HepG2 (cell line): ENCODE data around the gene NACAD. TPM values are rescaled to one million over a fixed set of nuclear protein-coding genes. Genes with fewer than 3 reads are reported as not detected.

Experiments
- ATAC-seq: fragments of 200-7000 bp; cut with Tn5 transposase; 3 replicates; pipeline ENCODE4 v1.9.1; 2020; ENCODE audit warnings: mild to moderate bottlenecking, moderate library complexity
- BruUV-seq: library from RNA; stranded (reverse); fragments of 400-500 nt; replicated peaks from 2 replicates; lab custom pipeline; 2021; lab: Mats Ljungman, UMichigan
- CTCF ChIA-PET: fragments of 300-600 bp; formaldehyde crosslinking; extraction: SDS; loops from one replicate; lab custom pipeline; 2021; ENCODE audit warnings: low total read pairs, inconsistent platforms, low intra/inter-chr PET ratio; lab: Yijun Ruan, JAX
- POLR2A ChIA-PET: fragments of 350-600 bp; sonication (Branson Sonifier 250); formaldehyde crosslinking; loops from one replicate; lab custom pipeline; 2020; ENCODE audit warnings: antibody characterized with exemption, inconsistent platforms; lab: Yijun Ruan, JAX
- DNase-seq: peaks from one replicate; pipeline ENCODE4 v3.0.0-alpha.2; 2015; ENCODE audit warnings: low spot score
- FAIRE-seq: peaks from 3 replicates; lab custom pipeline; 2011; peaks lifted over from hg19 to GRCh38; lab: Jason Lieb, UNC
- H2AFZ ChIP-seq: one replicate; pipeline ENCODE4 v1.6.1; 2011; ENCODE audit warnings: low read length, inconsistent platforms
- H3K27ac ChIP-seq: fragments of 300-600 bp; 3 replicates; pipeline ENCODE4 v1.8.0; 2011; ENCODE audit warnings: mixed run types, mild to moderate bottlenecking, mixed read lengths, low read length, inconsistent platforms; ENCODE audit not compliant: insufficient read depth; ENCODE audit errors: extremely low read length
- H3K27me3 ChIP-seq, 2 experiments: fragments of 200-600 bp in 1 of 2; 2 replicates in 1 of 2; 3 replicates in 1 of 2; pipeline versions ENCODE4 v1.6.0 to v1.8.0; 2011; ENCODE audit warnings: low read length in 2 of 2, mild to moderate bottlenecking in 2 of 2, moderate library complexity in 2 of 2, inconsistent platforms in 1 of 2; ENCODE audit not compliant: insufficient read depth in 2 of 2, control insufficient read depth in 1 of 2
- H3K36me3 ChIP-seq, 2 experiments: fragments of 200-600 bp in 1 of 2; replicated peaks in 1 of 2; 2 replicates in 1 of 2; 3 replicates in 1 of 2; pipeline versions ENCODE4 v1.5.1 to v1.8.0; 2011; ENCODE audit warnings: low read length in 2 of 2, inconsistent platforms in 1 of 2; ENCODE audit not compliant: insufficient read depth in 2 of 2, control insufficient read depth in 1 of 2
- H3K4me1 ChIP-seq: 2 replicates; pipeline ENCODE4 v1.5.1; 2012; ENCODE audit warnings: low read length, inconsistent platforms; ENCODE audit not compliant: insufficient read depth
- H3K4me2 ChIP-seq: 2 replicates; pipeline ENCODE4 v1.6.0; 2011; ENCODE audit warnings: low read depth, low read length, inconsistent platforms
- H3K4me3 ChIP-seq, 3 experiments: fragments of 200-600 bp in 1 of 3; sonication (generic), shearing (Covaris generic) in 1 of 3; replicated peaks in 1 of 3; 2 replicates each; pipeline ENCODE4 v1.5.1; 2011 to 2016; ENCODE audit warnings: low read length in 3 of 3, inconsistent platforms in 2 of 3, low read depth in 2 of 3, mild to moderate bottlenecking in 2 of 3, control low read depth in 1 of 3, mixed read lengths in 1 of 3; ENCODE audit not compliant: insufficient read depth in 1 of 3
- H3K79me2 ChIP-seq: one replicate; pipeline ENCODE4 v1.6.1; 2011; ENCODE audit warnings: low read length, inconsistent platforms; ENCODE audit not compliant: insufficient read depth
- H3K9ac ChIP-seq: 2 replicates; pipeline ENCODE4 v1.6.0; 2011; ENCODE audit warnings: mild to moderate bottlenecking, low read depth, low read length, inconsistent platforms; ENCODE audit not compliant: insufficient read depth
- H3K9me3 ChIP-seq: 2 replicates; pipeline ENCODE4 v1.5.1; 2012; ENCODE audit warnings: mild to moderate bottlenecking, low read length
- H4K20me1 ChIP-seq: 2 replicates; pipeline ENCODE4 v1.6.0; 2011; ENCODE audit warnings: inconsistent platforms, mild to moderate bottlenecking, low read length, moderate library complexity; ENCODE audit not compliant: insufficient read depth
- BHLHE40 ChIP-seq: IDR thresholded peaks from 2 replicates; pipeline ENCODE4 v1.6.1; 2011; ENCODE audit warnings: low read length, improper control_type of control experiment
- CAMTA2 ChIP-seq: sonication (generic); formaldehyde crosslinking; IDR thresholded peaks from 2 replicates; pipeline ENCODE4 v1.4.0; 2020; ENCODE audit warnings: mild to moderate bottlenecking, missing genetic modification reagents, borderline replicate concordance
- CREB1 ChIP-seq, 2 experiments: fragments of 450-650 bp in 1 of 2; IDR thresholded peaks; 2 replicates each; pipeline ENCODE4 v1.6.1; 2016 to 2017; ENCODE audit warnings: control low read depth in 1 of 2, mild to moderate bottlenecking in 1 of 2, missing compliant biosample characterization in 1 of 2, missing genetic modification characterization in 1 of 2
- ESRRA ChIP-seq: sonication (generic); formaldehyde crosslinking; IDR thresholded peaks from 2 replicates; pipeline ENCODE4 v1.5.1; 2020; ENCODE audit warnings: mild to moderate bottlenecking, low read depth, missing genetic modification reagents
- HNF4A ChIP-seq: sonication (generic); formaldehyde crosslinking; IDR thresholded peaks from 2 replicates; pipeline ENCODE4 v1.4.0; 2020; ENCODE audit warnings: missing genetic modification reagents
- HNRNPH1 ChIP-seq: fragments of 200-400 bp; formaldehyde crosslinking; optimal IDR thresholded peaks from 2 replicates; pipeline ENCODE3; 2017; ENCODE audit warnings: mild to moderate bottlenecking, low read depth, low read length
- MLX ChIP-seq: IDR thresholded peaks from 2 replicates; pipeline ENCODE4 v1.6.1; 2016
- NR2C2 ChIP-seq: sonication (generic); formaldehyde crosslinking; IDR thresholded peaks from 2 replicates; pipeline ENCODE4 v1.4.0; 2020; ENCODE audit warnings: missing genetic modification reagents, mild to moderate bottlenecking, moderate library complexity, borderline replicate concordance
- NR2F1 ChIP-seq, 2 experiments: fragments of 450-650 bp in 1 of 2; formaldehyde crosslinking in 1 of 2; IDR thresholded peaks; 2 replicates each; pipeline versions ENCODE4 v1.5.0 to v1.6.1; 2016 to 2020; ENCODE audit warnings: mild to moderate bottlenecking in 1 of 2, missing compliant biosample characterization in 1 of 2, missing genetic modification reagents in 1 of 2, moderate library complexity in 1 of 2
- NR2F2 ChIP-seq: IDR thresholded peaks from 2 replicates; pipeline ENCODE4 v1.6.1; 2012; ENCODE audit warnings: low read depth, inconsistent platforms, borderline replicate concordance
- NR2F6 ChIP-seq, 2 experiments: IDR thresholded peaks; 2 replicates each; pipeline ENCODE4 v1.6.1; 2016; ENCODE audit warnings: antibody characterized with exemption in 1 of 2, mild to moderate bottlenecking in 1 of 2
- RARA ChIP-seq: IDR thresholded peaks from 2 replicates; pipeline ENCODE4 v1.6.1; 2016; ENCODE audit warnings: missing genetic modification reagents, missing compliant biosample characterization
- SMC3 ChIP-seq: IDR thresholded peaks from 2 replicates; pipeline ENCODE4 v1.6.1; 2011; ENCODE audit warnings: low read length, improper control_type of control experiment
- STAT6 ChIP-seq: sonication (generic); formaldehyde crosslinking; IDR thresholded peaks from 2 replicates; pipeline ENCODE4 v1.4.0; 2020; ENCODE audit warnings: missing genetic modification reagents, mild to moderate bottlenecking, borderline replicate concordance
- TRIM24 ChIP-seq: sonication (generic); formaldehyde crosslinking; IDR thresholded peaks from 2 replicates; pipeline ENCODE4 v1.8.0; 2022; ENCODE audit warnings: mild to moderate bottlenecking, missing genetic modification reagents
- ZFP91 ChIP-seq: sonication (generic); formaldehyde crosslinking; IDR thresholded peaks from 2 replicates; pipeline ENCODE4 v1.9.0; 2022; ENCODE audit warnings: missing genetic modification reagents, mild to moderate bottlenecking, borderline replicate concordance
- ZSCAN31 ChIP-seq: sonication (generic); formaldehyde crosslinking; IDR thresholded peaks from 2 replicates; pipeline ENCODE4 v1.5.0; 2020; ENCODE audit warnings: low read depth, mild to moderate bottlenecking, missing genetic modification reagents
- WGBS: methylation state at CpG from one replicate; pipeline ENCODE4 v1.1.6; 2017; ENCODE audit warnings: low lambda C conversion rate; 5-methylcytosine and 5-hydroxymethylcytosine counted together
- in situ Hi-C: cut with HindIII; loops from 2 replicates; pipeline ENCODE4 v1.10.0; 2017; ENCODE audit warnings: low pct_unique_long_range_greater_than_20kb; ENCODE audit not compliant: extremely low pct_ligation_motif_present
- intact Hi-C: fragments of 100-400 bp; cut with micrococcal nuclease; formaldehyde crosslinking; loops from one replicate; pipeline ENCODE4 v1.10.0; 2022; ENCODE audit not compliant: unreplicated experiment
- polyA plus RNA-seq, 8 experiments: library from polyadenylated mRNA; depleted of rRNA in 3 of 8; stranded (reverse) in 7 of 8; unstranded in 1 of 8; fragments of >200 nt; fragmentation: Illumina TruSeq in 4 of 8; extraction: Trizol in 4 of 8; gene quantifications; 2 replicates each; pipeline versions ENCODE4 v1.2.1 to v1.2.3, GENCODE V29; 2011 to 2016; ENCODE audit warnings: low read depth in 4 of 8, missing spikeins in 1 of 8, mixed read lengths in 1 of 8; ENCODE audit not compliant: insufficient read depth in 1 of 8
- total RNA-seq, 5 experiments: library from RNA; depleted of rRNA; stranded (reverse); fragments of >200 nt; fragmentation: Illumina TruSeq; extraction: Trizol; gene quantifications; 2 replicates each; pipeline ENCODE4 v1.2.3, GENCODE V29; 2016; ENCODE audit warnings: low read depth in 1 of 5

NACAD gene
- total and polyA plus RNA-seq, 2 of the 13 experiments (the other 11 are each of a cell fraction or from before 2014, with no cell fraction given), result 0.04 TPM; not detected in 1

- Histone ChIP-seq H3K27me3 (peaks cover 5 to 32% of the 10 kb centered on the region in 2 experiments; a peak in 3 of 5 replicates), H2AFZ (no peak overlapping the region), H3K4me1 (0 out of 2 replicates have a peak, but pooled peaks cover 4% of the 10 kb centered on the region), H3K79me2 (no peaks in the 10 kb centered on the region), H3K4me2 (no peak overlapping the region), H3K27ac (no peak overlapping the region), H3K9me3 (no peaks in the 10 kb centered on the region), H3K9ac (no peak overlapping the region), H3K4me3 (no peak overlapping the region), H3K36me3 (no peaks in the 10 kb centered on the region), H4K20me1 (no peaks in the 10 kb centered on the region)
- intact Hi-C loops (no loop called here), in situ Hi-C loops (loop anchor here (10.0 kb wide), 1 partner anchor 279 kb away; no protein-coding TSS in a partner anchor)
- ChIA-PET CTCF (no interaction called here), POLR2A (no interaction called here)
- ATAC-seq, result no peak
- WGBS, result no CpG with 5 or more reads among the region's 4 CpGs
- BruUV-seq, result no TSS peak
- no peak for FAIRE-seq
- DNase-seq, result no peak
- TF ChIP-seq SMC3 (no peak), HNF4A (CRISPR knock-in tag) (0 out of 2 replicates have a peak, but pooled peaks have one; percentile 13), CAMTA2 (CRISPR knock-in tag) (no peak), TRIM24 (CRISPR knock-in tag) (no peak), ESRRA (peak; percentile 46; the same call in 1 of the 2 replicates), CREB1 (IDR thresholded peaks at IDR 0.05) (0 out of 2 replicates have a peak, but pooled peaks have one; percentile 4), CREB1 (CRISPR knock-in tag; IDR thresholded peaks at IDR 0.05) (no peak), ZFP91 (CRISPR knock-in tag) (no peak), STAT6 (no peak), RARA (CRISPR knock-in tag) (peak; percentile 75), NR2F2 (peak; percentile 50), NR2F1 (CRISPR knock-in tag; IDR thresholded peaks at IDR 0.05) (peak; percentile 45 to 85; a peak in 2 of 4 replicates), BHLHE40 (peak; percentile 72), ZSCAN31 (CRISPR knock-in tag) (no peak), MLX (CRISPR knock-in tag) (peak; percentile 92), NR2C2 (CRISPR knock-in tag) (peak; percentile 84), HNRNPH1 (no peak), NR2F6 (IDR thresholded peaks at IDR 0.05) (peak; percentile 78), NR2F6 (CRISPR knock-in tag; IDR thresholded peaks at IDR 0.05) (peak; percentile 64)
Measured at GRCh38 chr7:45133352-45133751, 44.6 kb upstream of the NACAD start.
